Activated CD8-positive, alpha-beta T cell treated with anti-CD3 and anti-CD28 coated beads for 36 hours (primary cell): ENCODE results near the gene RABGAP1L. TPM values are rescaled to one million over a fixed set of nuclear protein-coding genes. Genes with fewer than 3 reads are reported as not detected.

Experiments used
- ATAC-seq: fragments of 200-7000 bp; cut with Tn5 transposase; one replicate; pipeline ENCODE4 v1.10.0; 2021; ENCODE audit warnings: mild to moderate bottlenecking, moderate library complexity
- CTCF ChIA-PET: fragments of 350-600 bp; sonication (Branson Sonifier 250); formaldehyde crosslinking; loops from one replicate; lab custom pipeline; 2021; ENCODE audit warnings: antibody characterized with exemption; lab: Charles Lee
- POLR2A ChIA-PET: fragments of 350-600 bp; sonication (Branson Sonifier 250); formaldehyde crosslinking; loops from one replicate; lab custom pipeline; 2021; ENCODE audit warnings: antibody characterized with exemption; lab: Charles Lee
- DNase-seq: peaks from one replicate; pipeline ENCODE4 v3.0.0-alpha.2; 2020
- H3K27ac Mint-ChIP-seq: one replicate; pipeline ENCODE4 v1.8.0; 2021; ENCODE audit warnings: mild to moderate bottlenecking, mixed read lengths
- H3K27me3 Mint-ChIP-seq: one replicate; pipeline ENCODE4 v1.8.0; 2021; ENCODE audit warnings: mixed read lengths
- H3K36me3 Mint-ChIP-seq: one replicate; pipeline ENCODE4 v1.8.0; 2021; ENCODE audit warnings: low read depth, mixed read lengths
- H3K4me1 Mint-ChIP-seq: one replicate; pipeline ENCODE4 v1.8.0; 2021; ENCODE audit warnings: low read depth, mixed read lengths
- H3K4me3 Mint-ChIP-seq: one replicate; pipeline ENCODE4 v1.8.0; 2021; ENCODE audit warnings: mild to moderate bottlenecking, moderate library complexity, mixed read lengths
- H3K9me3 Mint-ChIP-seq: one replicate; pipeline ENCODE4 v1.8.0; 2021; ENCODE audit warnings: mixed read lengths
- CTCF ChIP-seq: fragments of 200-600 bp; IDR thresholded peaks from one replicate; pipeline ENCODE4 v1.8.0; 2022; ENCODE audit warnings: antibody characterized with exemption, mild to moderate bottlenecking
- intact Hi-C: fragments of 100-400 bp; cut with micrococcal nuclease; formaldehyde crosslinking; loops from one replicate; pipeline ENCODE4 v1.10.0; 2022
- total RNA-seq, 2 experiments: library from RNA; stranded (reverse); gene quantifications; one replicate each; pipeline ENCODE4 v1.2.3, GENCODE V29; 2021

RABGAP1L gene
- total RNA-seq, 2 experiments from 2014 or later: 26.9 to 29.4 TPM

GRCh38 chr1:174880171-174880570, 720.9 kb downstream of the RABGAP1L start:
- intact Hi-C loops: no loop called here
- Mint-ChIP-seq H3K4me3 (no peak overlapping the region), H3K9me3 (no peaks in the 10 kb centered on the region), H3K27me3 (no peaks in the 10 kb centered on the region), H3K27ac (no peak overlapping the region), H3K4me1 (peaks cover 4% of the 10 kb centered on the region), H3K36me3 (no peaks in the 10 kb centered on the region)
- ChIA-PET CTCF (no interaction called here), POLR2A (interaction anchor here (0.6 kb wide), 1 partner anchor 32 kb away, joined by 4 read pairs; no protein-coding TSS in a partner anchor)
- DNase-seq (no peak), ATAC-seq (no peak)
- TF ChIP-seq CTCF: no peak

- ChIA-PET POLR2A (interaction anchor here (1.0 kb wide), 1 partner anchor 28 kb away, joined by 3 read pairs; no protein-coding TSS in a partner anchor), CTCF (interaction anchor here (1.2 to 1.4 kb wide), 3 partner anchors 58 to 102 kb away, joined by 3 to 4 read pairs (median 3); no protein-coding TSS in a partner anchor)
- intact Hi-C loops: no loop called here
- H3K4me3 Mint-ChIP-seq: no peak overlapping the region
- ATAC-seq: no peak
- no peak for DNase-seq
- peaks cover 3% of the 10 kb centered on the region for H3K36me3 Mint-ChIP-seq
- H3K27ac Mint-ChIP-seq: no peak overlapping the region
- no peak for TF ChIP-seq CTCF
- no peaks in the 10 kb centered on the region for H3K27me3 Mint-ChIP-seq
- no peaks in the 10 kb centered on the region for H3K9me3 Mint-ChIP-seq
- H3K4me1 Mint-ChIP-seq: no peaks in the 10 kb centered on the region
Observed at GRCh38 chr1:174883409-174883808, 724.1 kb downstream of the RABGAP1L start.

- ChIA-PET CTCF (interaction anchor here (1.2 to 1.4 kb wide), 3 partner anchors 58 to 101 kb away, joined by 3 to 4 read pairs (median 3); no protein-coding TSS in a partner anchor), POLR2A (interaction anchor here (1.0 kb wide), 1 partner anchor 27 kb away, joined by 3 read pairs; no protein-coding TSS in a partner anchor)
Observed at GRCh38 chr1:174884038-174884437, 724.7 kb downstream of the RABGAP1L start.

DNA sequence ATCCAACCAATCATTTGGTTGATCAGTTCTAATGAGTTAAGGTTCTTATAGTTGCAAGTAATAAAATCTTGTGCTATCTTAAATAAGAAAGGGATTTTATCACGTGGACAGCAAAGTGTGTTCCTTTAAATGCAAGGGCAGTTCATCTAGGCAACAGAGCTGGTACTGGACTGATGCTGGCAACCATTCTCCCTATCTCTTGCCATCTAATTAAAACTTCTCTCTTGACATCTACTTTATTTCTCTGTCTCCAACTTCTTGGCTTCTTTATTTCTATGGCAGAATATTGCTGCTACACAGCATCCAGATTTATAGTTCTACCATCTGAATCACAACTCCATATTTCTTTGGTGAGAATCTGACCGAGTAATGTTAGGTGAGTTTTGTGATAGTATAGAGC, 725.2 kb downstream of the RABGAP1L start:
- peaks cover 3% of the 10 kb centered on the region for H3K36me3 Mint-ChIP-seq
- ChIA-PET CTCF (interaction anchor here (1.2 kb wide), 1 partner anchor 98 kb away, joined by 4 read pairs; no protein-coding TSS in a partner anchor), POLR2A (no interaction called here)
- H3K27ac Mint-ChIP-seq: no peak overlapping the region
- no peak for TF ChIP-seq CTCF
- no peak for ATAC-seq
- DNase-seq: no peak
- H3K9me3 Mint-ChIP-seq: no peaks in the 10 kb centered on the region
- H3K4me3 Mint-ChIP-seq: no peak overlapping the region
- H3K4me1 Mint-ChIP-seq: no peaks in the 10 kb centered on the region
- no peaks in the 10 kb centered on the region for H3K27me3 Mint-ChIP-seq
- intact Hi-C loops: no loop called here

More at GRCh38 chr1:174884038-174884437, 724.7 kb downstream of the RABGAP1L start:
- no peak for TF ChIP-seq CTCF
- DNase-seq (no peak), ATAC-seq (no peak)
- Mint-ChIP-seq H3K27me3 (no peaks in the 10 kb centered on the region), H3K4me1 (no peaks in the 10 kb centered on the region), H3K4me3 (no peak overlapping the region), H3K9me3 (no peaks in the 10 kb centered on the region), H3K36me3 (peaks cover 3% of the 10 kb centered on the region), H3K27ac (no peak overlapping the region)
- intact Hi-C loops: no loop called here

DNA sequence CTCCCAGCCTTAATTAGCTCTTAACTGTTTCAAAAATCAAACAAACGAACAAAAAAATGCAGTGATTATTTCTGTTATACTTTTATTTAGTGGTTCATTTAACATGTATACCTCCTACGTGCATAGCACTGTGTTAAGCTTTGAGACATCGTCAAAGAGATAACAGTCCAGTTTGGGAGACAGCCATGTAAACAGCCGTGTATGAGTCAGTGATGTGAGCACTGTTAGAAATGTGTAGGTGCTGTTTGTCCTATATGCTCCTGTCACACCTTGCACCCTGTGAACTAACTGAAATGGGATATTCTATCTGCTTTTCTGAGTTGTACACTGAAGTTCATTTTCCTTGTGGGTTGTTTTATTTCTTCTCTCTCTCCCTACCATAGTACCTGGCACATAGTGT, 730.7 kb downstream of the RABGAP1L start:
- peaks cover 8% of the 10 kb centered on the region for H3K36me3 Mint-ChIP-seq
- DNase-seq (no peak), ATAC-seq (no peak)
- H3K27ac Mint-ChIP-seq: no peak overlapping the region
- POLR2A ChIA-PET: interaction anchor here (0.6 kb wide), 1 partner anchor 542 kb away, joined by 3 read pairs; no protein-coding TSS in a partner anchor
- H3K9me3 Mint-ChIP-seq: no peaks in the 10 kb centered on the region
- CTCF ChIA-PET: interaction anchor here (0.8 to 0.9 kb wide), 2 partner anchors 13 to 48 kb away, joined by 3 read pairs; no protein-coding TSS in a partner anchor
- H3K4me3 Mint-ChIP-seq: no peak overlapping the region
- TF ChIP-seq CTCF: no peak
- H3K4me1 Mint-ChIP-seq: peaks cover 8% of the 10 kb centered on the region
- intact Hi-C loops: no loop called here
- no peaks in the 10 kb centered on the region for H3K27me3 Mint-ChIP-seq
